UCSD-AML1 (cell line): Measurements from ENCODE around the gene PGS1.

Experiments used
- DNase-seq: peaks from one replicate; lab custom pipeline; 2025; ENCODE audit not compliant: unreplicated experiment; lab: John Stamatoyannopoulos, UW

PGS1 gene

GRCh38 chr17:78425429-78425828 lies 47.0 kb downstream of the PGS1 start:
- no peak for DNase-seq

- DNase-seq: no peak
Observed at GRCh38 chr17:78426293-78426879, 47.9 kb downstream of the PGS1 start.

- DNase-seq: no peak
Observed at GRCh38 chr17:78427140-78427539, 48.7 kb downstream of the PGS1 start.

GRCh38 chr17:78428025-78428575 lies 49.7 kb downstream of the PGS1 start:
- DNase-seq: no peak

GRCh38 chr17:78428836-78429617 lies 50.6 kb downstream of the PGS1 start:
- DNase-seq: no peak

GRCh38 chr17:78429618-78429995 lies 51.2 kb downstream of the PGS1 start:
- no peak for DNase-seq

- DNase-seq: no peak
Observed at GRCh38 chr17:78430892-78431691, 52.6 kb downstream of the PGS1 start.

GRCh38 chr17:78431692-78431958 lies 53.2 kb downstream of the PGS1 start:
- no peak for DNase-seq

- no peak for DNase-seq
Observed at GRCh38 chr17:78432226-78433012, 54.0 kb downstream of the PGS1 start.

- DNase-seq: no peak
Observed at GRCh38 chr17:78433013-78433727, 54.7 kb downstream of the PGS1 start.

GRCh38 chr17:78433780-78434335 lies 55.4 kb downstream of the PGS1 start:
- no peak for DNase-seq

- no peak for DNase-seq
Observed at GRCh38 chr17:78434455-78435329, 56.2 kb downstream of the PGS1 start.

- no peak for DNase-seq
Observed at GRCh38 chr17:78435330-78436005, 57.0 kb downstream of the PGS1 start.

GRCh38 chr17:78437508-78438169 lies 59.2 kb downstream of the PGS1 start:
- DNase-seq: no peak

GRCh38 chr17:78438271-78438691 lies 59.8 kb downstream of the PGS1 start:
- DNase-seq: no peak

GRCh38 chr17:78438694-78439325 lies 60.4 kb downstream of the PGS1 start:
- DNase-seq: no peak

GRCh38 chr17:78441271-78441971 lies 63.0 kb downstream of the PGS1 start:
- DNase-seq: no peak
